GM23248 (cell line): ENCODE results near the gene GRIN1. TPM values are rescaled to one million over a fixed set of nuclear protein-coding genes. Genes with fewer than 3 reads are reported as not detected.
A peak's percentile ranks its signal among the peaks of the same experiment; 100 is the strongest.

ENCODE experiments used
- DNase-seq: peaks from one replicate; pipeline ENCODE4 v3.0.0-alpha.2; 2015
- H2AFZ ChIP-seq: fragments of 200-600 bp; sonication (generic); 2 replicates; pipeline ENCODE4 v1.6.1; 2016; ENCODE audit warnings: antibody characterized with exemption
- H3F3A ChIP-seq: fragments of 200-600 bp; sonication (generic); 2 replicates; pipeline ENCODE4 v1.6.1; 2016; ENCODE audit warnings: mild to moderate bottlenecking, antibody characterized with exemption, mixed run types; ENCODE audit not compliant: insufficient read depth
- H3K27ac ChIP-seq: fragments of 200-600 bp; sonication (generic); 2 replicates; pipeline ENCODE4 v1.5.1; 2016; ENCODE audit warnings: mild to moderate bottlenecking
- H3K27me3 ChIP-seq: fragments of 200-600 bp; sonication (generic); replicated peaks from 2 replicates; pipeline ENCODE4 v1.6.1; 2016; ENCODE audit warnings: mild to moderate bottlenecking; ENCODE audit not compliant: insufficient read depth
- H3K36me3 ChIP-seq: fragments of 200-600 bp; sonication (generic); 2 replicates; pipeline ENCODE4 v1.6.1; 2016; ENCODE audit warnings: low read depth, mild to moderate bottlenecking
- H3K4me1 ChIP-seq: fragments of 200-600 bp; sonication (generic); 2 replicates; pipeline ENCODE4 v1.6.1; 2016; ENCODE audit warnings: mild to moderate bottlenecking; ENCODE audit not compliant: insufficient read depth
- H3K4me2 ChIP-seq: fragments of 200-600 bp; sonication (generic); one replicate; pipeline ENCODE4 v1.6.1; 2016; ENCODE audit warnings: mild to moderate bottlenecking; ENCODE audit not compliant: unreplicated experiment
- H3K4me3 ChIP-seq: fragments of 200-600 bp; sonication (generic); 2 replicates; pipeline ENCODE4 v1.5.1; 2016; ENCODE audit warnings: mild to moderate bottlenecking
- H3K79me2 ChIP-seq: fragments of 200-600 bp; sonication (generic); 2 replicates; pipeline ENCODE4 v1.6.1; 2016; ENCODE audit warnings: mild to moderate bottlenecking; ENCODE audit not compliant: insufficient read depth
- H3K9ac ChIP-seq: fragments of 200-600 bp; sonication (generic); 2 replicates; pipeline ENCODE4 v1.6.1; 2016; ENCODE audit warnings: mild to moderate bottlenecking
- H3K9me2 ChIP-seq: fragments of 200-600 bp; sonication (generic); 2 replicates; pipeline ENCODE4 v1.6.1; 2016; ENCODE audit warnings: mixed run types, mild to moderate bottlenecking, moderate library complexity; ENCODE audit not compliant: insufficient read depth
- H3K9me3 ChIP-seq: fragments of 200-600 bp; sonication (generic); one replicate; pipeline ENCODE4 v1.6.1; 2017; ENCODE audit warnings: low read depth
- H4K20me1 ChIP-seq: fragments of 200-600 bp; sonication (generic); 2 replicates; pipeline ENCODE4 v1.6.0; 2016; ENCODE audit not compliant: insufficient read depth
- EZH2 ChIP-seq: fragments of 200-600 bp; sonication (generic); IDR thresholded peaks from 2 replicates; pipeline ENCODE4 v1.6.1; 2018; ENCODE audit warnings: antibody characterized with exemption, mild to moderate bottlenecking; ENCODE audit not compliant: insufficient read depth, poor library complexity, severe bottlenecking
- EZH2phosphoT487 ChIP-seq: fragments of 200-600 bp; sonication (generic); IDR thresholded peaks from 2 replicates; pipeline ENCODE4 v1.6.1; 2018; ENCODE audit warnings: antibody characterized with exemption, moderate library complexity, mild to moderate bottlenecking, low read depth; ENCODE audit not compliant: insufficient read depth
- WGBS, 2 experiments: methylation state at CpG; one replicate each; pipeline ENCODE4 v1.1.6; 2015 to 2017; ENCODE audit warnings: low lambda C conversion rate in 2 of 2, low coverage in 1 of 2; ENCODE audit errors: missing lambda C conversion rate in 2 of 2; 5-methylcytosine and 5-hydroxymethylcytosine counted together
- in situ Hi-C: fragments of 300-500 bp; cut with MboI; formaldehyde crosslinking; loops from 2 replicates; pipeline ENCODE4 v1.15.0; 2020
- polyA plus RNA-seq: library from polyadenylated mRNA; unstranded; fragments of >200 nt; fragmentation: Nextera tagmentation; extraction: Ambion mirVana; gene quantifications from 2 replicates; pipeline ENCODE4 v1.2.1, GENCODE V29; 2016
- total RNA-seq: library from RNA; depleted of rRNA; stranded (reverse); fragments of >200 nt; shearing (Covaris generic); gene quantifications from 2 replicates; pipeline ENCODE4 v1.2.3, GENCODE V29; 2014

Gene GRIN1
- total and polyA plus RNA-seq, 2 experiments from 2014 or later: 0.76 TPM; not detected in 1

GRCh38 chr9:137149363-137149762 is 10.4 kb downstream of the GRIN1 start:
- 67 to 73% methylated on average over 5 of the region's 5 CpGs for WGBS, 2 experiments
- no peak overlapping the region for H2AFZ ChIP-seq
- no peaks in the 10 kb centered on the region for H4K20me1 ChIP-seq
- H3F3A ChIP-seq: no peaks in the 10 kb centered on the region
- in situ Hi-C loops: no loop called here
- H3K9ac ChIP-seq: no peak overlapping the region
- no peaks in the 10 kb centered on the region for H3K36me3 ChIP-seq
- TF ChIP-seq EZH2 (no peak), EZH2phosphoT487 (no peak)
- no peaks in the 10 kb centered on the region for H3K4me1 ChIP-seq
- H3K27ac ChIP-seq: no peak overlapping the region
- no peak overlapping the region for H3K4me2 ChIP-seq
- DNase-seq: no peak
- H3K4me3 ChIP-seq: no peak overlapping the region
- no peaks in the 10 kb centered on the region for H3K27me3 ChIP-seq
- H3K9me2 ChIP-seq: no peaks in the 10 kb centered on the region
- H3K9me3 ChIP-seq: no peaks in the 10 kb centered on the region
- H3K79me2 ChIP-seq: no peaks in the 10 kb centered on the region

GRCh38 chr9:137149942-137150616 is 11.1 kb downstream of the GRIN1 start:
- H2AFZ ChIP-seq: no peak overlapping the region
- H3K4me2 ChIP-seq: no peak overlapping the region
- WGBS, 2 experiments: 47 to 59% methylated on average over 16 to 20 of the region's 20 CpGs
- H3F3A ChIP-seq: no peaks in the 10 kb centered on the region
- no peak for DNase-seq
- no peaks in the 10 kb centered on the region for H4K20me1 ChIP-seq
- no peak overlapping the region for H3K27ac ChIP-seq
- no peak overlapping the region for H3K4me3 ChIP-seq
- no peaks in the 10 kb centered on the region for H3K36me3 ChIP-seq
- no peaks in the 10 kb centered on the region for H3K9me3 ChIP-seq
- H3K4me1 ChIP-seq: no peaks in the 10 kb centered on the region
- H3K9me2 ChIP-seq: no peaks in the 10 kb centered on the region
- H3K9ac ChIP-seq: no peak overlapping the region
- no peaks in the 10 kb centered on the region for H3K79me2 ChIP-seq
- H3K27me3 ChIP-seq: no peaks in the 10 kb centered on the region
- TF ChIP-seq EZH2phosphoT487 (no peak), EZH2 (no peak)
- in situ Hi-C loops: no loop called here

GRCh38 chr9:137150617-137151457 is 11.9 kb downstream of the GRIN1 start:
- H3K79me2 ChIP-seq: no peaks in the 10 kb centered on the region
- H3K9me3 ChIP-seq: no peaks in the 10 kb centered on the region
- H3K4me1 ChIP-seq: no peaks in the 10 kb centered on the region
- no peaks in the 10 kb centered on the region for H3K27me3 ChIP-seq
- no peaks in the 10 kb centered on the region for H4K20me1 ChIP-seq
- H3F3A ChIP-seq: no peaks in the 10 kb centered on the region
- H3K9me2 ChIP-seq: no peaks in the 10 kb centered on the region
- no peak overlapping the region for H3K9ac ChIP-seq
- in situ Hi-C loops: no loop called here
- H2AFZ ChIP-seq: no peak overlapping the region
- no peaks in the 10 kb centered on the region for H3K36me3 ChIP-seq
- no peak overlapping the region for H3K4me3 ChIP-seq
- no peak overlapping the region for H3K4me2 ChIP-seq
- DNase-seq: peak; percentile 47
- WGBS, 2 experiments: 33 to 39% methylated on average over 16 to 34 of the region's 34 CpGs
- no peak overlapping the region for H3K27ac ChIP-seq
- TF ChIP-seq EZH2: no peak
- no peak for TF ChIP-seq EZH2phosphoT487

GRCh38 chr9:137152844-137153405 is 14.0 kb downstream of the GRIN1 start:
- Histone ChIP-seq H4K20me1 (no peaks in the 10 kb centered on the region), H3K4me3 (no peak overlapping the region), H3K27ac (no peak overlapping the region), H3K9ac (no peak overlapping the region), H3K79me2 (no peaks in the 10 kb centered on the region), H3K9me3 (no peaks in the 10 kb centered on the region), H3F3A (no peaks in the 10 kb centered on the region), H3K36me3 (no peaks in the 10 kb centered on the region), H3K4me2 (no peak overlapping the region), H2AFZ (no peak overlapping the region), H3K4me1 (no peaks in the 10 kb centered on the region), H3K27me3 (no peaks in the 10 kb centered on the region), H3K9me2 (no peaks in the 10 kb centered on the region)
- 79 to 81% methylated on average over 7 of the region's 7 CpGs for WGBS, 2 experiments
- no peak for TF ChIP-seq EZH2phosphoT487
- TF ChIP-seq EZH2: no peak
- DNase-seq: no peak
- in situ Hi-C loops: no loop called here
